Neural cell (in vitro differentiated cells): Measurements from ENCODE around the gene ATP10D. TPM values are rescaled to one million over a fixed set of nuclear protein-coding genes. Genes with fewer than 3 reads are reported as not detected.

Source experiments
- H2AFZ ChIP-seq: fragments of 200-600, 300-800 bp; sonication (generic), shearing (Covaris generic); 2 replicates; pipeline ENCODE4 v1.6.0; 2014; ENCODE audit warnings: low read depth, mild to moderate bottlenecking, antibody characterized with exemption, low read length, moderate library complexity
- H3F3A ChIP-seq: fragments of 200-600 bp; shearing (Covaris generic); 2 replicates; pipeline ENCODE4 v1.6.1; 2016; ENCODE audit warnings: mild to moderate bottlenecking, moderate library complexity, mixed read lengths, antibody characterized with exemption, low read length; ENCODE audit not compliant: insufficient read depth, poor library complexity, severe bottlenecking
- H3K27ac ChIP-seq: fragments of 200-600, 300-800 bp; sonication (generic), shearing (Covaris generic); 2 replicates; pipeline ENCODE4 v1.5.1; 2014; ENCODE audit warnings: mild to moderate bottlenecking, low read length, moderate library complexity
- H3K27me3 ChIP-seq: fragments of 300-800, 200-600 bp; sonication (generic), shearing (Covaris generic); 2 replicates; pipeline ENCODE4 v1.6.0; 2014; ENCODE audit warnings: mild to moderate bottlenecking, low read depth, low read length, moderate library complexity; ENCODE audit not compliant: insufficient read depth
- H3K36me3 ChIP-seq: fragments of 300-800, 200-600 bp; sonication (generic), shearing (Covaris generic); 2 replicates; pipeline ENCODE4 v1.5.1; 2014; ENCODE audit warnings: mild to moderate bottlenecking, antibody characterized with exemption, low read length, moderate library complexity; ENCODE audit not compliant: insufficient read depth
- H3K4me2 ChIP-seq: fragments of 300-800, 200-600 bp; sonication (generic), shearing (Covaris generic); 2 replicates; pipeline ENCODE4 v1.6.0; 2014; ENCODE audit warnings: mild to moderate bottlenecking, low read length
- H3K4me3 ChIP-seq: fragments of 300-800, 200-600 bp; sonication (generic), shearing (Covaris generic); 2 replicates; pipeline ENCODE4 v1.5.1; 2014; ENCODE audit warnings: mild to moderate bottlenecking, low read length, moderate library complexity
- H3K79me2 ChIP-seq: fragments of 200-600 bp; shearing (Covaris generic); replicated peaks from 2 replicates; pipeline ENCODE4 v1.6.0; 2014; ENCODE audit warnings: mild to moderate bottlenecking, low read length, moderate library complexity; ENCODE audit not compliant: insufficient read depth
- H3K9ac ChIP-seq: fragments of 300-800, 200-600 bp; sonication (generic), shearing (Covaris generic); 2 replicates; pipeline ENCODE4 v1.6.1; 2016; ENCODE audit warnings: mild to moderate bottlenecking, low read length, mixed read lengths
- H3K9me2 ChIP-seq: fragments of 200-600 bp; shearing (Covaris generic); 2 replicates; pipeline ENCODE4 v1.6.1; 2016; ENCODE audit warnings: mild to moderate bottlenecking, low read length, mixed read lengths; ENCODE audit not compliant: insufficient read depth
- H3K9me3 ChIP-seq: fragments of 200-600, 300-800 bp; sonication (generic), shearing (Covaris generic); 2 replicates; pipeline ENCODE4 v1.6.1; 2016; ENCODE audit warnings: mild to moderate bottlenecking, mixed run types, low read length, moderate library complexity, mixed read lengths
- H4K20me1 ChIP-seq: fragments of 200-600 bp; shearing (Covaris generic); 2 replicates; pipeline ENCODE4 v1.6.1; 2016; ENCODE audit warnings: mild to moderate bottlenecking, mixed run types; ENCODE audit not compliant: insufficient read depth
- EP300 ChIP-seq: fragments of 450-650 bp; conservative IDR thresholded peaks from 2 replicates; pipeline ENCODE4 v1.6.1; 2014; ENCODE audit warnings: antibody characterized with exemption, mild to moderate bottlenecking, moderate library complexity; ENCODE audit not compliant: poor library complexity, severe bottlenecking
- EZH2 ChIP-seq: fragments of 200-600, 300-800 bp; shearing (Covaris generic), sonication (generic); IDR thresholded peaks from 2 replicates; pipeline ENCODE4 v1.6.1; 2014; ENCODE audit warnings: antibody characterized with exemption, low read length, borderline replicate concordance, mild to moderate bottlenecking; ENCODE audit not compliant: insufficient read depth, poor library complexity, severe bottlenecking
- MXI1 ChIP-seq: fragments of 450-650 bp; conservative IDR thresholded peaks from 2 replicates; pipeline ENCODE4 v1.6.1; 2014; ENCODE audit warnings: antibody characterized with exemption, mild to moderate bottlenecking; ENCODE audit not compliant: poor library complexity, severe bottlenecking
- POLR2AphosphoS5 ChIP-seq: IDR thresholded peaks from 2 replicates; pipeline ENCODE4 v1.6.1; 2012
- RAD21 ChIP-seq: fragments of 450-650 bp; conservative IDR thresholded peaks from 2 replicates; pipeline ENCODE4 v1.6.1; 2014; ENCODE audit warnings: antibody characterized with exemption, mild to moderate bottlenecking, moderate library complexity
- REST ChIP-seq: IDR thresholded peaks from 2 replicates; pipeline ENCODE4 v1.6.1; 2012; ENCODE audit warnings: borderline replicate concordance
- SMC3 ChIP-seq: fragments of 450-650 bp; conservative IDR thresholded peaks from 2 replicates; pipeline ENCODE4 v1.6.1; 2014; ENCODE audit warnings: antibody characterized with exemption, mild to moderate bottlenecking, moderate library complexity; ENCODE audit not compliant: poor library complexity
- TAF1 ChIP-seq: IDR thresholded peaks from 2 replicates; pipeline ENCODE4 v1.6.1; 2012; ENCODE audit warnings: low read depth
- polyA minus RNA-seq: library from RNA; depleted of rRNA, polyadenylated mRNA; stranded (reverse); fragments of >200 nt; gene quantifications from 2 replicates; pipeline ENCODE4 v1.2.3, GENCODE V29; 2014
- polyA plus RNA-seq: library from polyadenylated mRNA; depleted of rRNA; stranded (reverse); fragments of >200 nt; gene quantifications from 2 replicates; pipeline ENCODE4 v1.2.3, GENCODE V29; 2014
- TF ChIP-seq, protein P1 (sequence below): fragments of 450-650 bp; IDR thresholded peaks from 2 replicates; pipeline ENCODE4 v1.5.1; 2014; ENCODE audit warnings: antibody characterized with exemption, mild to moderate bottlenecking, moderate library complexity; ENCODE audit not compliant: poor library complexity, severe bottlenecking

Gene ATP10D
- polyA plus RNA-seq (4.5 and 6.1 TPM in 2 replicates), polyA minus RNA-seq (8.0 and 8.2 TPM in 2 replicates)

DNA sequence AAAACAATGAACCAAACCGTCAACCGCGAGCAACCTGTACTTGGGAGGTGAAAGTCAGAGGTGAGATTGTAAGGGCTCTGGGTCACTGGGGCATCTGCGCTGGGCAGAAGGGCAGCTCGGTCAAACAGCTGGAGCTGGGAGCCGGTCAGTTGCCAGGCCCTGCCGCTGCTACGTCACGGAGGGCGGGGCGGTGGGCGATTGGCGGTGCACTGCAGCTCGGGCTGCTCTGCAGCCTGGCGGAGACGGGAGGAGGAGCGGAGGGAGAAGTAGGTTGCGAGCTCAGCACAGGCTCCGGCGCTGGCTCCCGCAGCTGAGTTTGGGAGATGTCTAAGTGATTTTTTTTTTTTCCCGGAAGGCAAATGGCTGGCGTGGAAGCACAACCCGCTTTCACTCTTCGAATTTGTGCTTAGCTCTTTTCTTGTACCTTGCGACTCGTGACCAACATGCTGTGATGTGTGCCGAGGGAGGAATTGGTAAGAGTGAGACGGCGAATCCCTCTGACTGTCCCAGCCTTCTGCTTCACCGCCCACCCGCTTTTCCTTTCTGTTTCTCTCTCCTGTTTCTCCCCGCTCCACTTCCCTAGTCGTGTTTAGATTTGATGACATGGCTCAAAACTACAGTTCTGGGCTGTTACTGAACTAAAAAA, at the start of gene ATP10D:
Gene ATP10D, plus strand, starts transcription at position 229 of the 646 bp plus-strand sequence. CDS start 27,266 bp downstream, outside the sequence.
- H3K9me3 ChIP-seq = no peaks in the 10 kb centered on the region
- peak within 1 kb of the TSS; percentile 66 for H3K9ac ChIP-seq
- H3K27me3 ChIP-seq = no peaks in the 10 kb centered on the region
- H3K4me3 ChIP-seq = peak within 1 kb of the TSS; percentile 69
- peak within 1 kb of the TSS; percentile 69 for H3K27ac ChIP-seq
- no peaks in the 10 kb centered on the region for H3K36me3 ChIP-seq
- TF ChIP-seq RAD21 (peak; percentile 55), SMC3 (peak; percentile 63), MXI1 (no peak), EZH2 (no peak), TAF1 (no peak), EP300 (peak; percentile 18), POLR2AphosphoS5 (peak; percentile 58), REST (peak; percentile 42)
- TF ChIP-seq, protein P1, sequence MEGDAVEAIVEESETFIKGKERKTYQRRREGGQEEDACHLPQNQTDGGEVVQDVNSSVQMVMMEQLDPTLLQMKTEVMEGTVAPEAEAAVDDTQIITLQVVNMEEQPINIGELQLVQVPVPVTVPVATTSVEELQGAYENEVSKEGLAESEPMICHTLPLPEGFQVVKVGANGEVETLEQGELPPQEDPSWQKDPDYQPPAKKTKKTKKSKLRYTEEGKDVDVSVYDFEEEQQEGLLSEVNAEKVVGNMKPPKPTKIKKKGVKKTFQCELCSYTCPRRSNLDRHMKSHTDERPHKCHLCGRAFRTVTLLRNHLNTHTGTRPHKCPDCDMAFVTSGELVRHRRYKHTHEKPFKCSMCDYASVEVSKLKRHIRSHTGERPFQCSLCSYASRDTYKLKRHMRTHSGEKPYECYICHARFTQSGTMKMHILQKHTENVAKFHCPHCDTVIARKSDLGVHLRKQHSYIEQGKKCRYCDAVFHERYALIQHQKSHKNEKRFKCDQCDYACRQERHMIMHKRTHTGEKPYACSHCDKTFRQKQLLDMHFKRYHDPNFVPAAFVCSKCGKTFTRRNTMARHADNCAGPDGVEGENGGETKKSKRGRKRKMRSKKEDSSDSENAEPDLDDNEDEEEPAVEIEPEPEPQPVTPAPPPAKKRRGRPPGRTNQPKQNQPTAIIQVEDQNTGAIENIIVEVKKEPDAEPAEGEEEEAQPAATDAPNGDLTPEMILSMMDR = peak; percentile 47
- H3K4me2 ChIP-seq = peak within 1 kb of the TSS; percentile 63
- no peaks in the 10 kb centered on the region for H3K79me2 ChIP-seq
- H3F3A ChIP-seq = no peaks in the 10 kb centered on the region
- H3K9me2 ChIP-seq = no peaks in the 10 kb centered on the region
- H4K20me1 ChIP-seq = no peaks in the 10 kb centered on the region
- H2AFZ ChIP-seq = peak within 1 kb of the TSS; percentile 84

DNA sequence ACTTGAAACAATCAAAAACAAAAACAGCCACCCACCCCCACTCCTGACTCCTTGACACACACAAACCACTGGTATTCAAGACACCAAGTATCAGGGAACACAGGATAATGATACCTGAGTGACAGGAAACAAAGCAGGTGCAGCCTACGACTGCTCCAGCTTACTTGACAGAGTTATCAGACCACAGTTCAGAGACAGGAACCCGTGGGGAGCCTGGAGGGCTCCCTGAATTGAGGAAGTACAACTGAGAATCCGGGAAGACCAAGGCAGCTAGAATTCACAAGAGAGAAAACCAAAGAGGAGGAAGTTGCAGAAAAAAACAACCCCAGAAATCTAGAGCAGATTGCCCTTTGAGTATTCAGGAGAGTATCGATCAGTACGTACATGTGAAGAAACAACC, 42.1 kb upstream of the ATP10D start:
- H3K36me3 ChIP-seq = no peaks in the 10 kb centered on the region
- TF ChIP-seq, protein P1 = no peak
- TF ChIP-seq EZH2 (no peak), MXI1 (no peak), EP300 (no peak), REST (no peak), TAF1 (no peak), RAD21 (no peak), POLR2AphosphoS5 (no peak), SMC3 (no peak)

More for the DNA sequence above, 42.1 kb upstream of the ATP10D start:
- H3K4me2 ChIP-seq = no peak overlapping the region
- H3K27ac ChIP-seq = no peak overlapping the region
- no peaks in the 10 kb centered on the region for H3K9me2 ChIP-seq
- H3K4me3 ChIP-seq = no peak overlapping the region
- no peaks in the 10 kb centered on the region for H3K9me3 ChIP-seq
- H3K9ac ChIP-seq = no peak overlapping the region
- no peak overlapping the region for H2AFZ ChIP-seq
- H3F3A ChIP-seq = no peaks in the 10 kb centered on the region
- no peaks in the 10 kb centered on the region for H4K20me1 ChIP-seq
- H3K27me3 ChIP-seq = no peaks in the 10 kb centered on the region
- H3K79me2 ChIP-seq = no peaks in the 10 kb centered on the region
